Measurements from ENCODE around the gene PADI2.

PADI2 gene

GRCh38 chr1:17068789-17069188 is 50.5 kb downstream of the PADI2 start:
- Histone ChIP-seq H3K4ac (ENCODE audit: low read depth, low read length) (no peak overlapping the region), H3K4me3 (ENCODE audit: low read length) (no peak overlapping the region), H2BK120ac (ENCODE audit: low read depth, low read length) (no peak overlapping the region), H3K27ac (ENCODE audit: low read depth, low read length) (no peak overlapping the region), H3K79me2 (ENCODE audit: control insufficient read depth, insufficient read depth, low read length) (no peaks in the 10 kb centered on the region), H4K8ac (ENCODE audit: low read depth, low read length) (no peak overlapping the region), H3K4me1 (ENCODE audit: control insufficient read depth, low read depth, low read length) (no peaks in the 10 kb centered on the region), H3K23ac (ENCODE audit: low read length) (no peak overlapping the region), H2AK5ac (ENCODE audit: low read length) (no peak overlapping the region), H3K18ac (ENCODE audit: low read length) (no peak overlapping the region), H3K56ac (ENCODE audit: low read length) (no peak overlapping the region), H4K5ac (ENCODE audit: low read length) (no peak overlapping the region), H2BK15ac (replicated peaks; ENCODE audit: low read depth) (no peak overlapping the region), H2BK5ac (ENCODE audit: low read length) (no peak overlapping the region), H3K36me3 (ENCODE audit: control insufficient read depth, insufficient read depth, low read length) (no peaks in the 10 kb centered on the region), H3K27me3 (ENCODE audit: insufficient read depth, low read length, poor library complexity) (no peaks in the 10 kb centered on the region), H3K9ac (ENCODE audit: low read length) (no peak overlapping the region), H3K79me1 (ENCODE audit: low read length) (no peaks in the 10 kb centered on the region), H3K4me2 (ENCODE audit: low read length) (no peak overlapping the region)
- WGBS (ENCODE audit: extremely low coverage, insufficient coverage, low lambda C conversion rate): no CpG with 5 or more reads among the region's 12 CpGs
- no peak for DNase-seq

- Histone ChIP-seq H3K4me1 (ENCODE audit: control insufficient read depth, low read depth, low read length) (no peaks in the 10 kb centered on the region), H3K27me3 (ENCODE audit: insufficient read depth, low read length, poor library complexity) (no peaks in the 10 kb centered on the region), H3K4me2 (ENCODE audit: low read length) (no peak overlapping the region), H3K79me1 (ENCODE audit: low read length) (no peaks in the 10 kb centered on the region), H3K4me3 (ENCODE audit: low read length) (no peak overlapping the region), H3K23ac (ENCODE audit: low read length) (no peak overlapping the region), H3K27ac (ENCODE audit: low read depth, low read length) (no peak overlapping the region), H3K36me3 (ENCODE audit: control insufficient read depth, insufficient read depth, low read length) (no peaks in the 10 kb centered on the region), H3K18ac (ENCODE audit: low read length) (no peak overlapping the region), H3K4ac (ENCODE audit: low read depth, low read length) (no peak overlapping the region), H2BK5ac (ENCODE audit: low read length) (no peak overlapping the region), H3K9ac (ENCODE audit: low read length) (no peak overlapping the region), H4K8ac (ENCODE audit: low read depth, low read length) (no peak overlapping the region), H4K5ac (ENCODE audit: low read length) (no peak overlapping the region), H2BK120ac (ENCODE audit: low read depth, low read length) (no peak overlapping the region), H3K79me2 (ENCODE audit: control insufficient read depth, insufficient read depth, low read length) (no peaks in the 10 kb centered on the region), H2BK15ac (replicated peaks; ENCODE audit: low read depth) (no peak overlapping the region), H3K56ac (ENCODE audit: low read length) (no peak overlapping the region), H2AK5ac (ENCODE audit: low read length) (no peak overlapping the region)
- WGBS (ENCODE audit: extremely low coverage, insufficient coverage, low lambda C conversion rate): no CpG with 5 or more reads among the region's 10 CpGs
- DNase-seq: no peak
These were observed 51.6 kb downstream of the PADI2 start for GRCh38 chr1:17067465-17068240.

- no peak overlapping the region for H2BK5ac ChIP-seq (ENCODE audit: low read length)
- no peak overlapping the region for H3K9ac ChIP-seq (ENCODE audit: low read length)
- H2BK15ac ChIP-seq (replicated peaks; ENCODE audit: low read depth): no peak overlapping the region
- DNase-seq: no peak
- no peak overlapping the region for H4K8ac ChIP-seq (ENCODE audit: low read depth, low read length)
- H3K27ac ChIP-seq (ENCODE audit: low read depth, low read length): no peak overlapping the region
- H3K79me1 ChIP-seq (ENCODE audit: low read length): no peaks in the 10 kb centered on the region
- H2AK5ac ChIP-seq (ENCODE audit: low read length): no peak overlapping the region
- H2BK120ac ChIP-seq (ENCODE audit: low read depth, low read length): no peak overlapping the region
- no peaks in the 10 kb centered on the region for H3K36me3 ChIP-seq (ENCODE audit: control insufficient read depth, insufficient read depth, low read length)
- WGBS (ENCODE audit: extremely low coverage, insufficient coverage, low lambda C conversion rate): no CpG with 5 or more reads among the region's 3 CpGs
- no peaks in the 10 kb centered on the region for H3K4me1 ChIP-seq (ENCODE audit: control insufficient read depth, low read depth, low read length)
- H3K4ac ChIP-seq (ENCODE audit: low read depth, low read length): no peak overlapping the region
- H3K18ac ChIP-seq (ENCODE audit: low read length): no peak overlapping the region
- H3K56ac ChIP-seq (ENCODE audit: low read length): no peak overlapping the region
- H3K4me3 ChIP-seq (ENCODE audit: low read length): no peak overlapping the region
- H4K5ac ChIP-seq (ENCODE audit: low read length): no peak overlapping the region
- no peaks in the 10 kb centered on the region for H3K27me3 ChIP-seq (ENCODE audit: insufficient read depth, low read length, poor library complexity)
- H3K4me2 ChIP-seq (ENCODE audit: low read length): no peak overlapping the region
- no peak overlapping the region for H3K23ac ChIP-seq (ENCODE audit: low read length)
- no peaks in the 10 kb centered on the region for H3K79me2 ChIP-seq (ENCODE audit: control insufficient read depth, insufficient read depth, low read length)
These were observed 52.2 kb downstream of the PADI2 start for GRCh38 chr1:17067069-17067426.

GRCh38 chr1:17066361-17067068 is 52.7 kb downstream of the PADI2 start:
- H3K4me2 ChIP-seq (ENCODE audit: low read length): no peak overlapping the region
- H3K79me2 ChIP-seq (ENCODE audit: control insufficient read depth, insufficient read depth, low read length): no peaks in the 10 kb centered on the region
- no peak overlapping the region for H3K9ac ChIP-seq (ENCODE audit: low read length)
- H2AK5ac ChIP-seq (ENCODE audit: low read length): no peak overlapping the region
- DNase-seq: no peak
- no peak overlapping the region for H2BK15ac ChIP-seq (replicated peaks; ENCODE audit: low read depth)
- H3K27ac ChIP-seq (ENCODE audit: low read depth, low read length): no peak overlapping the region
- no peak overlapping the region for H4K5ac ChIP-seq (ENCODE audit: low read length)
- no peak overlapping the region for H3K56ac ChIP-seq (ENCODE audit: low read length)
- no peaks in the 10 kb centered on the region for H3K79me1 ChIP-seq (ENCODE audit: low read length)
- no peak overlapping the region for H3K23ac ChIP-seq (ENCODE audit: low read length)
- H3K4ac ChIP-seq (ENCODE audit: low read depth, low read length): no peak overlapping the region
- no peak overlapping the region for H2BK120ac ChIP-seq (ENCODE audit: low read depth, low read length)
- WGBS (ENCODE audit: extremely low coverage, insufficient coverage, low lambda C conversion rate): no CpG with 5 or more reads among the region's 11 CpGs
- H3K18ac ChIP-seq (ENCODE audit: low read length): no peak overlapping the region
- no peaks in the 10 kb centered on the region for H3K4me1 ChIP-seq (ENCODE audit: control insufficient read depth, low read depth, low read length)
- H4K8ac ChIP-seq (ENCODE audit: low read depth, low read length): no peak overlapping the region
- no peak overlapping the region for H3K4me3 ChIP-seq (ENCODE audit: low read length)
- H3K36me3 ChIP-seq (ENCODE audit: control insufficient read depth, insufficient read depth, low read length): no peaks in the 10 kb centered on the region
- no peak overlapping the region for H2BK5ac ChIP-seq (ENCODE audit: low read length)
- H3K27me3 ChIP-seq (ENCODE audit: insufficient read depth, low read length, poor library complexity): no peaks in the 10 kb centered on the region

- Histone ChIP-seq H3K79me1 (ENCODE audit: low read length) (no peaks in the 10 kb centered on the region), H3K9ac (ENCODE audit: low read length) (no peak overlapping the region)
These were observed 53.6 kb downstream of the PADI2 start for GRCh38 chr1:17065666-17066065.

More at GRCh38 chr1:17065666-17066065, 53.6 kb downstream of the PADI2 start:
- no peaks in the 10 kb centered on the region for H3K4me1 ChIP-seq (ENCODE audit: control insufficient read depth, low read depth, low read length)
- no peaks in the 10 kb centered on the region for H3K36me3 ChIP-seq (ENCODE audit: control insufficient read depth, insufficient read depth, low read length)
- DNase-seq: no peak
- no peak overlapping the region for H2BK15ac ChIP-seq (replicated peaks; ENCODE audit: low read depth)
- H3K4me3 ChIP-seq (ENCODE audit: low read length): no peak overlapping the region
- no peak overlapping the region for H3K56ac ChIP-seq (ENCODE audit: low read length)
- H3K4me2 ChIP-seq (ENCODE audit: low read length): no peak overlapping the region
- no peak overlapping the region for H4K5ac ChIP-seq (ENCODE audit: low read length)
- H4K8ac ChIP-seq (ENCODE audit: low read depth, low read length): no peak overlapping the region
- H3K79me2 ChIP-seq (ENCODE audit: control insufficient read depth, insufficient read depth, low read length): no peaks in the 10 kb centered on the region
- no CpG with 5 or more reads among the region's 7 CpGs for WGBS (ENCODE audit: extremely low coverage, insufficient coverage, low lambda C conversion rate)
- H3K18ac ChIP-seq (ENCODE audit: low read length): no peak overlapping the region
- H2BK120ac ChIP-seq (ENCODE audit: low read depth, low read length): no peak overlapping the region
- no peak overlapping the region for H2AK5ac ChIP-seq (ENCODE audit: low read length)
- no peak overlapping the region for H3K23ac ChIP-seq (ENCODE audit: low read length)
- no peaks in the 10 kb centered on the region for H3K27me3 ChIP-seq (ENCODE audit: insufficient read depth, low read length, poor library complexity)
- no peak overlapping the region for H3K27ac ChIP-seq (ENCODE audit: low read depth, low read length)
- H3K4ac ChIP-seq (ENCODE audit: low read depth, low read length): no peak overlapping the region
- no peak overlapping the region for H2BK5ac ChIP-seq (ENCODE audit: low read length)

All from mesendoderm (in vitro differentiated cells).